Neural cell (in vitro differentiated cells): ENCODE data around the gene CLBA1. TPM values are rescaled to one million over a fixed set of nuclear protein-coding genes. Genes with fewer than 3 reads are reported as not detected.

ENCODE experiments used
- H2AFZ ChIP-seq: fragments of 200-600, 300-800 bp; sonication (generic), shearing (Covaris generic); 2 replicates; pipeline ENCODE4 v1.6.0; 2014; ENCODE audit warnings: low read depth, mild to moderate bottlenecking, antibody characterized with exemption, low read length, moderate library complexity
- H3F3A ChIP-seq: fragments of 200-600 bp; shearing (Covaris generic); 2 replicates; pipeline ENCODE4 v1.6.1; 2016; ENCODE audit warnings: mild to moderate bottlenecking, moderate library complexity, mixed read lengths, antibody characterized with exemption, low read length; ENCODE audit not compliant: insufficient read depth, poor library complexity, severe bottlenecking
- H3K27ac ChIP-seq: fragments of 200-600, 300-800 bp; sonication (generic), shearing (Covaris generic); 2 replicates; pipeline ENCODE4 v1.5.1; 2014; ENCODE audit warnings: mild to moderate bottlenecking, low read length, moderate library complexity
- H3K27me3 ChIP-seq: fragments of 300-800, 200-600 bp; sonication (generic), shearing (Covaris generic); 2 replicates; pipeline ENCODE4 v1.6.0; 2014; ENCODE audit warnings: mild to moderate bottlenecking, low read depth, low read length, moderate library complexity; ENCODE audit not compliant: insufficient read depth
- H3K36me3 ChIP-seq: fragments of 300-800, 200-600 bp; sonication (generic), shearing (Covaris generic); 2 replicates; pipeline ENCODE4 v1.5.1; 2014; ENCODE audit warnings: mild to moderate bottlenecking, antibody characterized with exemption, low read length, moderate library complexity; ENCODE audit not compliant: insufficient read depth
- H3K4me2 ChIP-seq: fragments of 300-800, 200-600 bp; sonication (generic), shearing (Covaris generic); 2 replicates; pipeline ENCODE4 v1.6.0; 2014; ENCODE audit warnings: mild to moderate bottlenecking, low read length
- H3K4me3 ChIP-seq: fragments of 300-800, 200-600 bp; sonication (generic), shearing (Covaris generic); 2 replicates; pipeline ENCODE4 v1.5.1; 2014; ENCODE audit warnings: mild to moderate bottlenecking, low read length, moderate library complexity
- H3K79me2 ChIP-seq: fragments of 200-600 bp; shearing (Covaris generic); replicated peaks from 2 replicates; pipeline ENCODE4 v1.6.0; 2014; ENCODE audit warnings: mild to moderate bottlenecking, low read length, moderate library complexity; ENCODE audit not compliant: insufficient read depth
- H3K9ac ChIP-seq: fragments of 300-800, 200-600 bp; sonication (generic), shearing (Covaris generic); 2 replicates; pipeline ENCODE4 v1.6.1; 2016; ENCODE audit warnings: mild to moderate bottlenecking, low read length, mixed read lengths
- H3K9me2 ChIP-seq: fragments of 200-600 bp; shearing (Covaris generic); 2 replicates; pipeline ENCODE4 v1.6.1; 2016; ENCODE audit warnings: mild to moderate bottlenecking, low read length, mixed read lengths; ENCODE audit not compliant: insufficient read depth
- H3K9me3 ChIP-seq: fragments of 200-600, 300-800 bp; sonication (generic), shearing (Covaris generic); 2 replicates; pipeline ENCODE4 v1.6.1; 2016; ENCODE audit warnings: mild to moderate bottlenecking, mixed run types, low read length, moderate library complexity, mixed read lengths
- H4K20me1 ChIP-seq: fragments of 200-600 bp; shearing (Covaris generic); 2 replicates; pipeline ENCODE4 v1.6.1; 2016; ENCODE audit warnings: mild to moderate bottlenecking, mixed run types; ENCODE audit not compliant: insufficient read depth
- CTCF ChIP-seq: fragments of 450-650 bp; IDR thresholded peaks from 2 replicates; pipeline ENCODE4 v1.5.1; 2014; ENCODE audit warnings: antibody characterized with exemption, mild to moderate bottlenecking, moderate library complexity; ENCODE audit not compliant: poor library complexity, severe bottlenecking
- EP300 ChIP-seq: fragments of 450-650 bp; conservative IDR thresholded peaks from 2 replicates; pipeline ENCODE4 v1.6.1; 2014; ENCODE audit warnings: antibody characterized with exemption, mild to moderate bottlenecking, moderate library complexity; ENCODE audit not compliant: poor library complexity, severe bottlenecking
- EZH2 ChIP-seq: fragments of 200-600, 300-800 bp; shearing (Covaris generic), sonication (generic); IDR thresholded peaks from 2 replicates; pipeline ENCODE4 v1.6.1; 2014; ENCODE audit warnings: antibody characterized with exemption, low read length, borderline replicate concordance, mild to moderate bottlenecking; ENCODE audit not compliant: insufficient read depth, poor library complexity, severe bottlenecking
- MXI1 ChIP-seq: fragments of 450-650 bp; conservative IDR thresholded peaks from 2 replicates; pipeline ENCODE4 v1.6.1; 2014; ENCODE audit warnings: antibody characterized with exemption, mild to moderate bottlenecking; ENCODE audit not compliant: poor library complexity, severe bottlenecking
- POLR2AphosphoS5 ChIP-seq: IDR thresholded peaks from 2 replicates; pipeline ENCODE4 v1.6.1; 2012
- RAD21 ChIP-seq: fragments of 450-650 bp; conservative IDR thresholded peaks from 2 replicates; pipeline ENCODE4 v1.6.1; 2014; ENCODE audit warnings: antibody characterized with exemption, mild to moderate bottlenecking, moderate library complexity
- SMC3 ChIP-seq: fragments of 450-650 bp; conservative IDR thresholded peaks from 2 replicates; pipeline ENCODE4 v1.6.1; 2014; ENCODE audit warnings: antibody characterized with exemption, mild to moderate bottlenecking, moderate library complexity; ENCODE audit not compliant: poor library complexity
- TAF1 ChIP-seq: IDR thresholded peaks from 2 replicates; pipeline ENCODE4 v1.6.1; 2012; ENCODE audit warnings: low read depth
- polyA plus RNA-seq: library from polyadenylated mRNA; depleted of rRNA; stranded (reverse); fragments of >200 nt; gene quantifications from 2 replicates; pipeline ENCODE4 v1.2.3, GENCODE V29; 2014

The CLBA1 gene
- polyA plus RNA-seq, 1 donor from 2014 or later, result 27.8 TPM

GRCh38 chr14:105025429-105025828, 39.8 kb downstream of the CLBA1 start:
- H3K79me2 ChIP-seq, result no peaks in the 10 kb centered on the region
- H3K4me3 ChIP-seq, result no peak overlapping the region
- H3K9me3 ChIP-seq, result no peaks in the 10 kb centered on the region
- no peaks in the 10 kb centered on the region for H3K27me3 ChIP-seq
- no peaks in the 10 kb centered on the region for H4K20me1 ChIP-seq
- no peak overlapping the region for H3K27ac ChIP-seq
- H3K4me2 ChIP-seq, result no peak overlapping the region
- peaks cover 6% of the 10 kb centered on the region for H3F3A ChIP-seq
- no peaks in the 10 kb centered on the region for H3K9me2 ChIP-seq
- TF ChIP-seq EZH2, result no peak
- TF ChIP-seq TAF1, result no peak
- TF ChIP-seq CTCF, result no peak
- TF ChIP-seq MXI1, result no peak
- TF ChIP-seq EP300, result no peak
- TF ChIP-seq SMC3, result no peak
- TF ChIP-seq POLR2AphosphoS5, result no peak
- H3K36me3 ChIP-seq, result no peaks in the 10 kb centered on the region
- H2AFZ ChIP-seq, result no peak overlapping the region
- H3K9ac ChIP-seq, result no peak overlapping the region

- TF ChIP-seq SMC3, result no peak
- TF ChIP-seq RAD21, result no peak
- TF ChIP-seq TAF1, result no peak
- no peak for TF ChIP-seq CTCF
- TF ChIP-seq EZH2, result no peak
- no peak for TF ChIP-seq EP300
- no peak for TF ChIP-seq MXI1
- TF ChIP-seq POLR2AphosphoS5, result no peak
- H3K4me2 ChIP-seq, result no peak overlapping the region
Observed at GRCh38 chr14:105026033-105026785, 40.6 kb downstream of the CLBA1 start.

More at GRCh38 chr14:105026033-105026785, 40.6 kb downstream of the CLBA1 start:
- Histone ChIP-seq H3K9me3 (no peaks in the 10 kb centered on the region), H3K27ac (no peak overlapping the region), H4K20me1 (no peaks in the 10 kb centered on the region), H3K36me3 (no peaks in the 10 kb centered on the region), H3K9me2 (no peaks in the 10 kb centered on the region), H3K9ac (no peak overlapping the region), H3F3A (peaks cover 6% of the 10 kb centered on the region), H3K27me3 (no peaks in the 10 kb centered on the region), H3K4me3 (no peak overlapping the region), H3K79me2 (no peaks in the 10 kb centered on the region), H2AFZ (no peak overlapping the region)
